IPS DF 4.7 (cell line): ENCODE data around the gene TMEM45B.
"Not testable (repeated sequence)": the region's sequence is repeated elsewhere in the genome, so short reads cannot be mapped to it uniquely, and the experiment has no call there.

Source experiments
- DNase-seq: peaks from one replicate; pipeline ENCODE4 v3.0.0-alpha.2; 2013; ENCODE audit warnings: low spot score; ENCODE audit errors: extremely low read depth

TMEM45B gene

GRCh38 chr11:129808241-129808640 lies 7.4 kb upstream of the TMEM45B start:
- not testable (repeated sequence) for DNase-seq

- no peak for DNase-seq
Observed at GRCh38 chr11:129813231-129813791, 2.3 kb upstream of the TMEM45B start.

DNA sequence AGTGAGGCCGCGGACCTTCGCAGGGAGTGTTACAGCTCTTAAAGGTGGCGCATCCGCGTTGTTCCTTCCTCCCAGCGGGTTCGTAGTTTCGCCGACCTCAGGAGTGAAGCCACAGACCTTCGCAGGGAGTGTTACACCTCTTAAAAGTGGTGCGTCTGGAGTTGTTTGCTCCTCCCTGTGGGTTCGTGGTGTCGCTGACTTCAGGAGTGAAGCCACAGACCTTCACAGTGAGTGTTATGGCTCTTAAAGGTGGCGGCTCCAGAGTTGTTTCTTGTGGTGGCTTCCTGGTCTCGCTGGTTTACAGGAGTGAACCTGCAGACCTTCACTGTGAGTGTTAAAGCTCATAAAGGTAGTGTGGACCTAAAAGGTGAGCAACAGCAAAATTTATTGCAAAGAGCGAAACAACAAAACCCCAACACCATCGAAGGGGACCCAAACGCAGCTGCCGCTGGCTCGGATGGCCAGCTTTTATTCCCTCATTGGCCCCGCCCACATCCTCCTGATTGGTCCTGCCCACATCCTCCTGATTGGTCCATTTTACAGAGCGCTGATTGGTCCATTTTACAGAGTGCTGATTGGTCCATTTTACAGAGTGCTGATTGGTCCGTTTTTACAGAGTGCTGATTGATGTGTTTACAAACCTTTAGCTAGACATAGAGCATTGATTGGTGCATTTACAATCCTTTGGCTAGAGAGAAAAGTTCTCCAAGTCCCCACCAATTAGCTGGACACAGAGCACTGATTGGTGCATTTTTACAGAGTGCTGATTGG lies 1.2 kb upstream of the TMEM45B start:
- DNase-seq: no peak

DNA sequence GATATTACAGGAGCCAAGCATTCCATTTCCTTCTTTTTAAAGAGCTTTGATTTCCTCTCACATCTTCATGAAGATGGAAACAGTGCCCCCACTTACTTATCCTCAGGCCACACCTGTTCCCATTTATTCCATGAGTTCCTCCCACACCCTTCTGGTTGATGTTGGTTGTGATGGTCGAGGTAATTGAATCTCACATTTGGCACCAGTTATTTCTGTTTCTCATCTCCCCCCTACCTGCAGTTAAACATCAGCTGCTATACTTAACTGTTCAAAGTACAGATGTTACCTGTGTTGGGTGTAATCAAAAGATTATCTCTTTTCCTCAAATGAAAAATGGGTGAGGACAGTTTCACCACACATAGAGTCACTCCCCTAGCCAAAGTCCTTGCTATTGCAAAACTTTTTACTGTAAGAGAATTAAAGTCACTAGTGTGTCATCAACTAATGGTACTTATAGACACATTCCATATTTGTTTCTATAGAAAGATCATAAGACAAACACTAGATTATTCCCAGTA lies 1.9 kb downstream of the TMEM45B start:
- no peak for DNase-seq

DNA sequence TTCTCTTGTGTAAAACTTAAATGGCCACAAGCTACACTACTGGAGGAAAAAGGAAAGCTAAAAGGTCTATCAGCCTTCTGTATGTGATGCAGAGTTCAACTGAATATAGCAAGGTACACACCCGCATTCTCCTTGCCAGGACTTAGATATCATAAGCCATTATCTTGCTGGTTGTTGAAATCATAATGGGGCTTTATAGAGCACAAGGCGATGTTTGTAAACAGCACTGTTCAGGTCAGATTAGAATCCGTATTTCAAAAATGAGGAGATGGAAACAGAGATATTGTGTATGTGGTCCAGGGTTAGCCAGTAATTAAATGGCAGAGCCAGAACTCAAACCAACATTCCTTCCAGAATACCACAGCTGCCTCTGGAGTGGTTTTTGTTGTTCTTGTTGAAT lies 2.6 kb downstream of the TMEM45B start:
- DNase-seq: not testable (repeated sequence)

DNA sequence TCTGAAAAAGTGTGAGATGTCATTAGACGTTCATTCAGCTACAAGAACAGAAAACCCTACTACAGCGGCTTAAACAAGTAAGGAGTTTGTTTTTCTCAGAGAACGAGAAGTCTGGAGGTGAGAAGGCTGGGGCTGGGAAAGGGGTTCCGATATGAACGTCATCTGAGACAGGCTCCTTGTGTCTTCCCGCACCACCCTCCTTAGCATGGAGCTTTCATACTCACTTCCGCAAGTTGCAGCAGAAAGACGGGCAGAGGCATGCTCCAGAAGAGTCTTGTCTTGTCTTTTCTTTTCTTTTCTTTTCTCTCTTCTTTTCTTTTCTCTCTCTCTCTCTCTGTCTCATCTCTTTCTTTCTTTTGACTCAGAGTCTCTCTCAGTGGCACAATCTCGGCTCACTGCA lies 3.6 kb downstream of the TMEM45B start:
- no peak for DNase-seq

GRCh38 chr11:129820228-129820627 lies 4.6 kb downstream of the TMEM45B start:
- DNase-seq: not testable (repeated sequence)

DNA sequence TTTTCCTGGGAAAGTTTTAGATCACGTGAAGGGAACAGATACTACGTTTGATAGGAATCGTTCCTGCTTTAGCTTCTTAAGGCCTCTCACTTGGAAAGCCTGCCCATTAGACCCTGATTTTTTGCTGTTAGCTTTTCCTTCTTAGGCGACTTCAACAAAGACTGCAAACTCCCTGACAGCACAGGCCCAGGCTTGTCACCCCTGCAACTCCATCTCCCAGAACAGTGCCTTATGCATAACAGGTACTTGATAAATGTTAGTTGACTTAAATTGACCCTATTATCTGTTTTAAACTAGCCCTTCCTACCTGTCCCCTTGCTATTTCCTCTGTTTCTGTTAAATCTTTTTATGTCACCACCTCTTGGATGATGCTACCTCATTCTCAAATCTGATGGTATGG lies 7.6 kb downstream of the TMEM45B start:
- not testable (repeated sequence) for DNase-seq

DNA sequence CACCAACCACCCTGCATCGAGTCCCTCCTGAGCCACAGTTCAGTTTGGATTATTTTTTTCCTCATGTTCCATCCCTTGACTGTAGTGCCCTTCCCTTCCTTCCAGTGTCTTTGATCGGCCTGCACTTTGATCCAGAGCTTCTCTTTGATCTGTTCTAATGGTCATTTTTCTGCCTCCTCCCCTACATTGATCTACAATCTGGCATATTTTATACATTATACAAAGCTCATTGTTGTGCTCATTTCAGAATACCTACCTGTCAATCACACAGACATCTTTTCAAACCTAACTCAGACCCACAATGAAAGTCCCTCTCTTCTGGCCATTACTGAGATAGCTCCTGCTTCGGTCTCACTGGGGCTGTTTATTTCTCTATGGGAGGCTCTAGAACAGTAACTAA lies 8.2 kb downstream of the TMEM45B start:
- DNase-seq: not testable (repeated sequence)

- DNase-seq: no peak
Observed at GRCh38 chr11:129825380-129825779, 9.7 kb downstream of the TMEM45B start.

GRCh38 chr11:129828301-129828836 lies 12.7 kb downstream of the TMEM45B start:
- no peak for DNase-seq

DNA sequence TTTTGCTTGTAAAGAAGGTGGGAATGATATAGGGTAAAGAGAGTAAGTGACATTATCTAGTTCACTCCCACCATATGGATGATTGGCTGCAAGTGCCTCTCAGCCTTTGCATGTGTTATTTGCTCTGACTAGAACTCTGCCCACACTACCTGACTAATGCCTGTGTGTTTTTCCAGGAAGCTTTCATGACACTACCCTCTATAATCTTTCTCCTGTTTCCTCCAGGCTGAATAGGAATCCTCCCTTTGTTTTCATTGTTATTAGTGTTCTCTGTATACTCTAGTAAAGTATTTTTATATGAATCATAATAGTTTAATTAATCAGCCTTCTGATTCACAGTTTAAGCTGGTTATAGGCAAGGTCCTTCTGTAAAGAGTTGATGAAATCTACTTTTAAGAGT lies 13.8 kb downstream of the TMEM45B start:
- DNase-seq: not testable (repeated sequence)

GRCh38 chr11:129831227-129831626 lies 15.6 kb downstream of the TMEM45B start:
- not testable (repeated sequence) for DNase-seq

DNA sequence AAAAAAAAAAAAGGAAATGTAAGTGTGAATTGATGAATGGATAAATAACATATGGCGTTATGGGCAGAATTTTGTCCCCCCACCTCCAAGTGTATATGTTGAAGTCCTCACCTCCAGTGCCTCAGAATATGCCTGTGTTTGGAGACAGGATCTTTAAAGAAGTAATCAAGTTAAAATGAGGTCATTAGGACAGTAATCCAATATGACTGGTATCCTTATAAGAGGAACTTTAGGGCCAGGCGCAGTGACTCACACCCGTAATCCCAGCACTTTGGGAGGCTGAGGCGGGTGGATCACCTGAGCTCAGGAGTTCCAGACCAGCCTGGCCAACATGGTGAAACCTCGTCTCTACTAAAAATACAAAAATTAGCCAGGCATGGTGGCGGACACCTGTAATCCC lies 17.6 kb downstream of the TMEM45B start:
- not testable (repeated sequence) for DNase-seq

DNA sequence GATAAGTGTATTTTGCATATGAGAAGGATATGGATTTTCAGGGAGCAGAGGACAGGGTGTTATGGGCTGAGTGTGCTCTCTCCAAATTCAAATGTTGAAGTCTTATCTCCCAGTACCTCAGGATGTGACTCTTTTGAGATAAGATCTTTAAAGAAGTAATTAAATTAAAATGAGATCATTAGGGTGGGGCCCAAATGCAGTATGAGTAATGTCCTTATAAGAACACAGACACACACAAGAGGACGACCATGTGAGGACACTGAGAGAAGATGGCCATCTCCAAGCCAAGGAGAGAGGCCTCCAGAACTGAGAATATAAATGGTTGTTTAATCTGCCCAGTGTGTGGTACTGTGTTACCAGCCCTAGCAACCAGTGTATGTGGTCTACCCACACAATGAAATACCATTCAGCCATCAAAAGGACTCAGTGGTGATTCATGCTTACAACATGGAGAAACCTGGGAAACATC lies 20.8 kb downstream of the TMEM45B start:
- DNase-seq: not testable (repeated sequence)

DNA sequence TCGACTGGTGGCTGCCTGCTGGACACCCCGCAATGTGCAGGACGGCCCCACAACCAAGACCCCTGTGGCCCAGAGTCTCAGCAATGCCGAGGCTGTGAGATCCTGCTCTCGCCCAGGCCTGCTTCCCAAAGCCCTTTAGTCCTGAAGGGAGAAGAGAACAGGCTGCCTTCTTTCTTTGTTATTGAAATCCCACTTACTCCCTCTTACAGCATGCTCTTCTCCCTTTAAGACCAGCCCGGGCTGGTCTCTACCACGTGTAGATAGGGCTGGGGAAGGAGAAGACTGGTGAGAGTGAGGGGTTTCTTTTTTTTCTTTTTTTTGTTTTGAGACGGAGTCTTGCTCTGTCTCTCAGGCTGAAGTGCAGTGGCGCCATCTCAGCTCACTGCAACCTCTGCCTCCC lies 21.3 kb downstream of the TMEM45B start:
- DNase-seq: no peak

DNA sequence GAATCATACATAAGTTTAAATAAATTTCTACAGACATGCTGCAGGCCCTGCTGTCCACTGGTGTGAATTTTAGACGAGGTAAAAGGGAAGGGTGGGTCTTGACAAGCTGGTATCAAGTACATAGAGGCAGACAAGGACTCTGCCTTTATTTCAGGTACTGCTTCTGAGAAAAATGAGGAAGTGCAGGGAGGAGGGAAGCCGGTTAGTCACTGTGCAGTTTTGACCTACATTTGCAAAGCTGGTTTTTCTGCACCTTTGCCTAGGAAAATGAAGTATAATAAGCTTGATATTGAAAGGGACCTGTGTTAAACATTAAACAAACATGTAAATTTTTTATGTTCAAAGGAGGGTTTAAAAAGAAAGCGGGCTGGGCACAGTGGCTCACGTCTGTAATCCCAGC lies 24.6 kb downstream of the TMEM45B start:
- DNase-seq: no peak

DNA sequence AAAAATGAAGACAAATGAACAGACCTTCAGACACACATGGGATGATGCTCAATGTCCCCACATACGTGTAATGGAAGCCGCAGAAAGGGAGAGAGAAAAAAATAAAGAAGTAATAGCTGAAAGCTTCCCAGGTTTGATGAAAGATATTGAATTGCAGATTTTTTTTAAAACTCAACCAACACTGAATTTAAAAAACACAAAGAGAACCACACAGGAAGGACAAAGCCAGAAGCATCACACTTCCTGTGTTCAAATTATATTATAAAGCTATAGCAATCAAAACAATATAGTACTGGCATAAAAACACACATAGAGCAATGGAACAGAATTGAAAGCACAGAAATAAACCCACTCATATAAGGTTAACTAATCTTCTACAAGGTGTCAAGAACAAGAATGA lies 26.5 kb downstream of the TMEM45B start:
- no peak for DNase-seq

GRCh38 chr11:129846508-129847335 lies 31.1 kb downstream of the TMEM45B start:
- no peak for DNase-seq

- not testable (repeated sequence) for DNase-seq
Observed at GRCh38 chr11:129847361-129847760, 31.7 kb downstream of the TMEM45B start.

DNA sequence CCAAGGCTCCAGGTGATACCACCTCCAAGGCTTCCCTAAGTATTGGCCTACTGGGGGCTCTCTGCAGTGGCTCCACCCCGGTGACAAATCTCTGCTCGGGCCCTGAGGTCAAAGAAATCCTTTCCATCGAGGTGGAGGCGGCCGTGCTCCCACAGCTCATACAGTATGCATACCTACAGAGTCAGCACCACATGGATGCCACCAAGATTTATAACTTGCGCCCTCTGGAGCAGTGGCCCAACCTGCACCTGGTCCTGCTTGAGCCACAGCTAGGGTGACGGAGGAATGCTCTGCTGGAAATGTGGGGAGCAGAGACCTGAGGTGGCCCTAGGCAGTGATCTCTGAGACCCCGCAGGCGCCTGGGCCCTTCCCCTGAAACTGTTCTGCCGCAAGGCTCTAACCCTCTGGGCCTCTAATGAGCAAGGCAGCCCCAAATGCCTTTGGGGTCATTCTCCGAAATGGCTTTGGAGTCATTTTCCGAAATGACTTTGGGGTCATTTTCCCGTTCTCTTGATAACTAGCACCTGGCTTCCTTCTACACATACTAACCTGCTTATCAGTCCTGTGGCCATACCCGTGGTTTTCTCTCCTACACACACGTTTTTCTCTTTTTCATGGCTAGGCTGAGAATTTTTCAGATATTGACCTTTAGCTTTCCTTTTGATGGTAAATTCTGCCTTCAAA lies 33.9 kb downstream of the TMEM45B start:
- no peak for DNase-seq
